GM12878 (cell line): ENCODE data around the gene ARVCF. TPM values are rescaled to one million over a fixed set of nuclear protein-coding genes. Genes with fewer than 3 reads are reported as not detected.

Experiments used
- ATAC-seq: fragments of 200-7000 bp; cut with Tn5 transposase; 3 replicates; pipeline ENCODE4 v1.9.1; 2020; ENCODE audit warnings: mild to moderate bottlenecking, moderate library complexity
- BruUV-seq: library from RNA; stranded (reverse); fragments of 400-500 nt; replicated peaks from 2 replicates; lab custom pipeline; 2021; lab: Mats Ljungman, UMichigan
- CTCF ChIA-PET: fragments of 300-600 bp; sonication (Branson Sonifier 250); formaldehyde crosslinking; extraction: SDS; loops from one replicate; lab custom pipeline; 2021; ENCODE audit warnings: inconsistent platforms; lab: Yijun Ruan, JAX
- POLR2A ChIA-PET: fragments of 350-600 bp; formaldehyde crosslinking; extraction: SDS; loops from one replicate; lab custom pipeline; 2021; ENCODE audit warnings: inconsistent platforms; lab: Charles Lee
- RAD21 ChIA-PET: fragments of 300-600 bp; sonication (Branson Sonifier 250); formaldehyde crosslinking; loops from one replicate; lab custom pipeline; 2023; ENCODE audit warnings: antibody characterized with exemption; ENCODE audit not compliant: unreplicated experiment; lab: Charles Lee
- SMC1A ChIA-PET: fragments of 300-600 bp; sonication (Branson Sonifier 250); formaldehyde crosslinking; loops from one replicate; lab custom pipeline; 2023; ENCODE audit not compliant: unreplicated experiment, uncharacterized antibody; lab: Charles Lee
- DNase-seq: peaks from one replicate; pipeline ENCODE4 v3.0.0-alpha.2; 2011; ENCODE audit warnings: low read depth, low spot score
- FAIRE-seq: peaks from 3 replicates; lab custom pipeline; 2011; peaks lifted over from hg19 to GRCh38; lab: Jason Lieb, UNC
- H2AFZ ChIP-seq: 2 replicates; pipeline ENCODE4 v1.6.0; 2011; ENCODE audit warnings: low read depth, low read length, control low read depth; ENCODE audit not compliant: control insufficient read depth
- H3K27ac ChIP-seq: 2 replicates; pipeline ENCODE4 v1.5.1; 2011; ENCODE audit warnings: control low read depth; ENCODE audit not compliant: control insufficient read depth, insufficient read depth
- H3K27me3 ChIP-seq, 2 experiments: replicated peaks in 1 of 2; 2 replicates each; pipeline versions ENCODE4 v1.6.0 to v1.6.1; 2011; ENCODE audit warnings: low read length in 1 of 2; ENCODE audit not compliant: control insufficient read depth in 2 of 2, insufficient read depth in 2 of 2
- H3K36me3 ChIP-seq, 2 experiments: 2 replicates each; pipeline ENCODE4 v1.5.1; 2011; ENCODE audit warnings: low read length in 1 of 2; ENCODE audit not compliant: control insufficient read depth in 2 of 2, insufficient read depth in 2 of 2
- H3K4me1 ChIP-seq: 2 replicates; pipeline ENCODE4 v1.6.1; 2011; ENCODE audit warnings: mild to moderate bottlenecking, low read length, moderate library complexity, mixed read lengths; ENCODE audit not compliant: control insufficient read depth, insufficient read depth
- H3K4me2 ChIP-seq: 2 replicates; pipeline ENCODE4 v1.6.0; 2011; ENCODE audit warnings: control low read depth; ENCODE audit not compliant: control insufficient read depth, insufficient read depth
- H3K4me3 ChIP-seq: fragments of 200-600 bp; sonication (generic); 2 replicates; pipeline ENCODE4 v1.5.1; 2016
- H3K79me2 ChIP-seq: 2 replicates; pipeline ENCODE4 v1.6.0; 2011; ENCODE audit warnings: low read length; ENCODE audit not compliant: control insufficient read depth, insufficient read depth
- H3K9ac ChIP-seq: 2 replicates; pipeline ENCODE4 v1.8.0; 2011; ENCODE audit warnings: low read length, control low read depth, mixed read lengths; ENCODE audit not compliant: control insufficient read depth, insufficient read depth
- H3K9me3 ChIP-seq: replicated peaks from 3 replicates; pipeline ENCODE4 v1.5.1; 2011; ENCODE audit warnings: mild to moderate bottlenecking, low read length; ENCODE audit not compliant: control insufficient read depth, insufficient read depth
- H4K20me1 ChIP-seq: 2 replicates; pipeline ENCODE4 v1.6.0; 2011; ENCODE audit not compliant: control insufficient read depth, insufficient read depth
- ATF2 ChIP-seq: IDR thresholded peaks from 2 replicates; pipeline ENCODE4 v1.6.1; 2012; ENCODE audit warnings: low read length, inconsistent platforms
- CREB1 ChIP-seq: IDR thresholded peaks from 2 replicates; pipeline ENCODE4 v1.6.1; 2012; ENCODE audit warnings: low read depth, mild to moderate bottlenecking, inconsistent platforms
- DPF2 ChIP-seq: fragments of 450-650 bp; IDR thresholded peaks from 2 replicates; pipeline ENCODE4 v1.6.1; 2017; ENCODE audit warnings: mild to moderate bottlenecking
- EGR1 ChIP-seq, 2 experiments: IDR thresholded peaks; 1 replicate in 1 of 2; 2 replicates in 1 of 2; pipeline ENCODE4 v1.6.1; 2011 to 2012; ENCODE audit warnings: low read depth in 2 of 2, low read length in 2 of 2, borderline replicate concordance in 1 of 2, mild to moderate bottlenecking in 1 of 2, moderate library complexity in 1 of 2
- HCFC1 ChIP-seq: fragments of 150-350 bp; IDR thresholded peaks from 2 replicates; pipeline ENCODE4 v1.6.1; 2014; ENCODE audit warnings: low read length
- MLLT1 ChIP-seq: fragments of 450-650 bp; IDR thresholded peaks from 2 replicates; pipeline ENCODE4 v1.6.1; 2016; ENCODE audit warnings: mild to moderate bottlenecking
- SMC3 ChIP-seq: IDR thresholded peaks from 2 replicates; pipeline ENCODE4 v1.6.1; 2011; ENCODE audit warnings: low read length, improper control_type of control experiment, borderline replicate concordance
- STAT3 ChIP-seq: IDR thresholded peaks from 2 replicates; pipeline ENCODE4 v1.6.1; 2011; ENCODE audit warnings: low read depth, low read length, improper control_type of control experiment
- TCF7 ChIP-seq: IDR thresholded peaks from 2 replicates; pipeline ENCODE4 v1.6.1; 2014; ENCODE audit warnings: antibody characterized with exemption, borderline replicate concordance
- ZNF207 ChIP-seq: fragments of 450-650 bp; IDR thresholded peaks from 2 replicates; pipeline ENCODE4 v1.6.1; 2014; ENCODE audit warnings: antibody characterized with exemption, mild to moderate bottlenecking, borderline replicate concordance
- WGBS: methylation state at CpG from one replicate; pipeline ENCODE4 v1.1.6; 2016; ENCODE audit warnings: low lambda C conversion rate; ENCODE audit not compliant: insufficient replicate concordance, insufficient coverage; ENCODE audit errors: missing lambda C conversion rate; 5-methylcytosine and 5-hydroxymethylcytosine counted together
- in situ Hi-C: fragments of 300-500 bp; cut with MboI; formaldehyde crosslinking; loops from 9 replicates; pipeline ENCODE4 v1.14.3; 2018; ENCODE audit warnings: mixed read lengths
- intact Hi-C: fragments of 100-400 bp; cut with micrococcal nuclease; formaldehyde crosslinking; loops from one replicate; pipeline ENCODE4 v1.14.2; 2022; ENCODE audit not compliant: unreplicated experiment
- polyA plus RNA-seq, 11 experiments: library from polyadenylated mRNA; depleted of rRNA in 4 of 11; unstranded in 6 of 11; stranded (reverse) in 5 of 11; fragments of >200 nt; fragmentation: Nextera tagmentation in 4 of 11; fragmentation: Illumina TruSeq in 1 of 11; extraction: Ambion mirVana in 4 of 11; extraction: Trizol in 1 of 11; gene quantifications; 1 replicate in 1 of 11; 2 replicates in 10 of 11; pipeline versions ENCODE4 v1.2.1 to v1.2.3, GENCODE V29; 2011 to 2016; ENCODE audit warnings: inconsistent platforms in 2 of 11, missing spikeins in 2 of 11, low read depth in 1 of 11
- total RNA-seq, 4 experiments: library from RNA; depleted of rRNA in 3 of 4; stranded (reverse); fragments of >200 nt in 3 of 4; fragmentation: Illumina TruSeq in 1 of 4; extraction: Trizol in 1 of 4; gene quantifications; 2 replicates each; pipeline versions ENCODE4 v1.2.1 to v1.2.3, GENCODE V29; 2013 to 2021
- TF ChIP-seq, protein P1 (sequence below): fragments of 450-650 bp; IDR thresholded peaks from 2 replicates; pipeline ENCODE4 v1.6.1; 2017; ENCODE audit warnings: antibody characterized with exemption, mild to moderate bottlenecking, moderate library complexity
- TF ChIP-seq, protein P2 (sequence below): fragments of 150-350 bp; IDR thresholded peaks from 2 replicates; pipeline ENCODE4 v1.6.1; 2014; ENCODE audit warnings: mild to moderate bottlenecking, low read depth, low read length

ARVCF gene
- total and polyA plus RNA-seq, 10 of the 15 experiments (the other 5 are each of a cell fraction or from before 2014, with no cell fraction given) = 0.13 to 1.9 (median 1.0) TPM; not detected in 2

GRCh38 chr22:20025401-20026203 lies 9.0 kb upstream of the ARVCF start:
- no peaks in the 10 kb centered on the region; the same call in 1 of the 2 replicates for H4K20me1 ChIP-seq
- FAIRE-seq = no peak
- no peaks in the 10 kb centered on the region for H3K9me3 ChIP-seq
- H3K9ac ChIP-seq = no peak overlapping the region
- in situ Hi-C loops (no loop called here), intact Hi-C loops (loop anchor here (10.0 kb wide), 1 partner anchor 49 kb away; no protein-coding TSS in a partner anchor)
- H2AFZ ChIP-seq = no peak overlapping the region
- ChIA-PET SMC1A (interaction anchor here (0.7 kb wide), 1 partner anchor 18 kb away, joined by 3 read pairs; no protein-coding TSS in a partner anchor), CTCF (no interaction called here), RAD21 (no interaction called here), POLR2A (no interaction called here)
- H3K36me3 ChIP-seq = no peaks in the 10 kb centered on the region; a peak in 1 of 4 replicates
- no peak overlapping the region for H3K4me2 ChIP-seq
- no peak overlapping the region for H3K27ac ChIP-seq
- H3K4me1 ChIP-seq = peaks cover 13% of the 10 kb centered on the region
- H3K27me3 ChIP-seq = no peaks in the 10 kb centered on the region
- no peak overlapping the region for H3K4me3 ChIP-seq
- no peak for DNase-seq
- no peak for TF ChIP-seq DPF2
- no peak for TF ChIP-seq STAT3
- no peak for TF ChIP-seq EGR1 (IDR thresholded peaks at IDR 0.05; ENCODE audit: borderline replicate concordance in 1 of 2, low read depth in 2 of 2, low read length in 2 of 2)
- no peak for TF ChIP-seq HCFC1
- TF ChIP-seq ATF2 = no peak
- no peak for TF ChIP-seq TCF7
- TF ChIP-seq SMC3 = no peak
- TF ChIP-seq MLLT1 = no peak
- TF ChIP-seq, protein P1, sequence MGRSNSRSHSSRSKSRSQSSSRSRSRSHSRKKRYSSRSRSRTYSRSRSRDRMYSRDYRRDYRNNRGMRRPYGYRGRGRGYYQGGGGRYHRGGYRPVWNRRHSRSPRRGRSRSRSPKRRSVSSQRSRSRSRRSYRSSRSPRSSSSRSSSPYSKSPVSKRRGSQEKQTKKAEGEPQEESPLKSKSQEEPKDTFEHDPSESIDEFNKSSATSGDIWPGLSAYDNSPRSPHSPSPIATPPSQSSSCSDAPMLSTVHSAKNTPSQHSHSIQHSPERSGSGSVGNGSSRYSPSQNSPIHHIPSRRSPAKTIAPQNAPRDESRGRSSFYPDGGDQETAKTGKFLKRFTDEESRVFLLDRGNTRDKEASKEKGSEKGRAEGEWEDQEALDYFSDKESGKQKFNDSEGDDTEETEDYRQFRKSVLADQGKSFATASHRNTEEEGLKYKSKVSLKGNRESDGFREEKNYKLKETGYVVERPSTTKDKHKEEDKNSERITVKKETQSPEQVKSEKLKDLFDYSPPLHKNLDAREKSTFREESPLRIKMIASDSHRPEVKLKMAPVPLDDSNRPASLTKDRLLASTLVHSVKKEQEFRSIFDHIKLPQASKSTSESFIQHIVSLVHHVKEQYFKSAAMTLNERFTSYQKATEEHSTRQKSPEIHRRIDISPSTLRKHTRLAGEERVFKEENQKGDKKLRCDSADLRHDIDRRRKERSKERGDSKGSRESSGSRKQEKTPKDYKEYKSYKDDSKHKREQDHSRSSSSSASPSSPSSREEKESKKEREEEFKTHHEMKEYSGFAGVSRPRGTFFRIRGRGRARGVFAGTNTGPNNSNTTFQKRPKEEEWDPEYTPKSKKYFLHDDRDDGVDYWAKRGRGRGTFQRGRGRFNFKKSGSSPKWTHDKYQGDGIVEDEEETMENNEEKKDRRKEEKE = no peak
- no peak for TF ChIP-seq CREB1
- TF ChIP-seq ZNF207 = no peak
- TF ChIP-seq, protein P2, sequence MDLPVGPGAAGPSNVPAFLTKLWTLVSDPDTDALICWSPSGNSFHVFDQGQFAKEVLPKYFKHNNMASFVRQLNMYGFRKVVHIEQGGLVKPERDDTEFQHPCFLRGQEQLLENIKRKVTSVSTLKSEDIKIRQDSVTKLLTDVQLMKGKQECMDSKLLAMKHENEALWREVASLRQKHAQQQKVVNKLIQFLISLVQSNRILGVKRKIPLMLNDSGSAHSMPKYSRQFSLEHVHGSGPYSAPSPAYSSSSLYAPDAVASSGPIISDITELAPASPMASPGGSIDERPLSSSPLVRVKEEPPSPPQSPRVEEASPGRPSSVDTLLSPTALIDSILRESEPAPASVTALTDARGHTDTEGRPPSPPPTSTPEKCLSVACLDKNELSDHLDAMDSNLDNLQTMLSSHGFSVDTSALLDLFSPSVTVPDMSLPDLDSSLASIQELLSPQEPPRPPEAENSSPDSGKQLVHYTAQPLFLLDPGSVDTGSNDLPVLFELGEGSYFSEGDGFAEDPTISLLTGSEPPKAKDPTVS = no peak
- no peak for ATAC-seq
- H3K79me2 ChIP-seq = peaks cover 23% of the 10 kb centered on the region
- no TSS peak for BruUV-seq
- 97% methylated on average over 13 of the region's 13 CpGs for WGBS
